Neural cell (in vitro differentiated cells): Measurements from ENCODE around the gene HELZ2. TPM values are rescaled to one million over a fixed set of nuclear protein-coding genes. Genes with fewer than 3 reads are reported as not detected.

ENCODE experiments used
- H2AFZ ChIP-seq: fragments of 200-600, 300-800 bp; sonication (generic), shearing (Covaris generic); 2 replicates; pipeline ENCODE4 v1.6.0; 2014; ENCODE audit warnings: low read depth, mild to moderate bottlenecking, antibody characterized with exemption, low read length, moderate library complexity
- H3F3A ChIP-seq: fragments of 200-600 bp; shearing (Covaris generic); 2 replicates; pipeline ENCODE4 v1.6.1; 2016; ENCODE audit warnings: mild to moderate bottlenecking, moderate library complexity, mixed read lengths, antibody characterized with exemption, low read length; ENCODE audit not compliant: insufficient read depth, poor library complexity, severe bottlenecking
- H3K27ac ChIP-seq: fragments of 200-600, 300-800 bp; sonication (generic), shearing (Covaris generic); 2 replicates; pipeline ENCODE4 v1.5.1; 2014; ENCODE audit warnings: mild to moderate bottlenecking, low read length, moderate library complexity
- H3K27me3 ChIP-seq: fragments of 300-800, 200-600 bp; sonication (generic), shearing (Covaris generic); 2 replicates; pipeline ENCODE4 v1.6.0; 2014; ENCODE audit warnings: mild to moderate bottlenecking, low read depth, low read length, moderate library complexity; ENCODE audit not compliant: insufficient read depth
- H3K36me3 ChIP-seq: fragments of 300-800, 200-600 bp; sonication (generic), shearing (Covaris generic); 2 replicates; pipeline ENCODE4 v1.5.1; 2014; ENCODE audit warnings: mild to moderate bottlenecking, antibody characterized with exemption, low read length, moderate library complexity; ENCODE audit not compliant: insufficient read depth
- H3K4me2 ChIP-seq: fragments of 300-800, 200-600 bp; sonication (generic), shearing (Covaris generic); 2 replicates; pipeline ENCODE4 v1.6.0; 2014; ENCODE audit warnings: mild to moderate bottlenecking, low read length
- H3K4me3 ChIP-seq: fragments of 300-800, 200-600 bp; sonication (generic), shearing (Covaris generic); 2 replicates; pipeline ENCODE4 v1.5.1; 2014; ENCODE audit warnings: mild to moderate bottlenecking, low read length, moderate library complexity
- H3K79me2 ChIP-seq: fragments of 200-600 bp; shearing (Covaris generic); replicated peaks from 2 replicates; pipeline ENCODE4 v1.6.0; 2014; ENCODE audit warnings: mild to moderate bottlenecking, low read length, moderate library complexity; ENCODE audit not compliant: insufficient read depth
- H3K9ac ChIP-seq: fragments of 300-800, 200-600 bp; sonication (generic), shearing (Covaris generic); 2 replicates; pipeline ENCODE4 v1.6.1; 2016; ENCODE audit warnings: mild to moderate bottlenecking, low read length, mixed read lengths
- H3K9me2 ChIP-seq: fragments of 200-600 bp; shearing (Covaris generic); 2 replicates; pipeline ENCODE4 v1.6.1; 2016; ENCODE audit warnings: mild to moderate bottlenecking, low read length, mixed read lengths; ENCODE audit not compliant: insufficient read depth
- H3K9me3 ChIP-seq: fragments of 200-600, 300-800 bp; sonication (generic), shearing (Covaris generic); 2 replicates; pipeline ENCODE4 v1.6.1; 2016; ENCODE audit warnings: mild to moderate bottlenecking, mixed run types, low read length, moderate library complexity, mixed read lengths
- H4K20me1 ChIP-seq: fragments of 200-600 bp; shearing (Covaris generic); 2 replicates; pipeline ENCODE4 v1.6.1; 2016; ENCODE audit warnings: mild to moderate bottlenecking, mixed run types; ENCODE audit not compliant: insufficient read depth
- EZH2 ChIP-seq: fragments of 200-600, 300-800 bp; shearing (Covaris generic), sonication (generic); IDR thresholded peaks from 2 replicates; pipeline ENCODE4 v1.6.1; 2014; ENCODE audit warnings: antibody characterized with exemption, low read length, borderline replicate concordance, mild to moderate bottlenecking; ENCODE audit not compliant: insufficient read depth, poor library complexity, severe bottlenecking
- MXI1 ChIP-seq: fragments of 450-650 bp; conservative IDR thresholded peaks from 2 replicates; pipeline ENCODE4 v1.6.1; 2014; ENCODE audit warnings: antibody characterized with exemption, mild to moderate bottlenecking; ENCODE audit not compliant: poor library complexity, severe bottlenecking
- POLR2AphosphoS5 ChIP-seq: IDR thresholded peaks from 2 replicates; pipeline ENCODE4 v1.6.1; 2012
- RAD21 ChIP-seq: fragments of 450-650 bp; conservative IDR thresholded peaks from 2 replicates; pipeline ENCODE4 v1.6.1; 2014; ENCODE audit warnings: antibody characterized with exemption, mild to moderate bottlenecking, moderate library complexity
- SMC3 ChIP-seq: fragments of 450-650 bp; conservative IDR thresholded peaks from 2 replicates; pipeline ENCODE4 v1.6.1; 2014; ENCODE audit warnings: antibody characterized with exemption, mild to moderate bottlenecking, moderate library complexity; ENCODE audit not compliant: poor library complexity
- TAF1 ChIP-seq: IDR thresholded peaks from 2 replicates; pipeline ENCODE4 v1.6.1; 2012; ENCODE audit warnings: low read depth
- polyA plus RNA-seq: library from polyadenylated mRNA; depleted of rRNA; stranded (reverse); fragments of >200 nt; gene quantifications from 2 replicates; pipeline ENCODE4 v1.2.3, GENCODE V29; 2014
- TF ChIP-seq, protein P1 (sequence below): IDR thresholded peaks from 2 replicates; pipeline ENCODE4 v1.6.1; 2012; ENCODE audit warnings: borderline replicate concordance
- TF ChIP-seq, protein P2 (sequence below): fragments of 450-650 bp; IDR thresholded peaks from 2 replicates; pipeline ENCODE4 v1.5.1; 2014; ENCODE audit warnings: antibody characterized with exemption, mild to moderate bottlenecking, moderate library complexity; ENCODE audit not compliant: poor library complexity, severe bottlenecking

HELZ2 gene
- polyA plus RNA-seq, 1 donor from 2014 or later: 1.3 TPM

DNA sequence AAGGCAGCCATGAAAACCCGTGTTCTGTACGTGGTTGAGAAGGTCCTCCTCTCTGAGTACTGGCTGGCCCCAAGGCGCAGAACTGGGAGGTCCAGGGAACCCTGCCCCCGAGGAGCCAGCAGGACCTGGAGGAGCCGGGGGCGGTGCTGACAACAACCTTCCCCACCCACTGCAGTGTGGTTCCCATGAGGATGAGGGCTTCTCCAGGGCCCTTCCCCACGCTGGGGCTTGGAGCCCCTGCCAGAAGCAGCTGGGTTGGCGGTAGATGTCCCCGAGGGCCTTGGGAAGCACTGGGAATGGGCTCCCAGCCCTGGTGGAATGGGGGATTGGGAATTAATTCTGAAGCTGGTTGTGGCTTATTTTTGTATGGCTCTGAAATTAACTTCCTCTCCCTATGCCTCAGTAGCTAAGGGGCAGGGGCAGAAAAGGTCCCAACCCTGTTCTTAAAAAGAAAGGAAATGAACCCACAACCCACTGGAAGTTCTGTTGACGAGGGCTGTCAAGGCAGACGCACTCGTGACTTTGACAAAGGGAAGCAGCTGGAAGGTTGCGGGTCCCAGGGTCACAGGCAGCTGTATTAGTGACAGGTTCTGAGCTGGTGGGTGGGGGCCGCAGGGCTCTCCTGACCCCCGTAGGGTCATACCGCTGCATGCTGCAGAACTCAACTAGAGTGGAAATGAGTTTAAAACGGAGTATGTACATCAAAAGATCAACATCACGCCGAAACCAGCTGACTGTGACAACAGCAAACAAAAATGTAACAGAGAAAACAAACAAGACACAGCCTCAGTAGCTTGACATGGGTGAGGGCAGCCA is 13.9 kb upstream of the HELZ2 start:
- Histone ChIP-seq H3K9ac (no peak overlapping the region), H3K9me2 (no peaks in the 10 kb centered on the region), H3K4me2 (no peak overlapping the region), H4K20me1 (no peaks in the 10 kb centered on the region), H2AFZ (no peak overlapping the region), H3K79me2 (no peaks in the 10 kb centered on the region), H3K9me3 (no peaks in the 10 kb centered on the region), H3F3A (no peaks in the 10 kb centered on the region), H3K27me3 (no peaks in the 10 kb centered on the region), H3K36me3 (no peaks in the 10 kb centered on the region), H3K4me3 (no peak overlapping the region), H3K27ac (no peak overlapping the region)
- TF ChIP-seq MXI1: no peak
- TF ChIP-seq, protein P1, sequence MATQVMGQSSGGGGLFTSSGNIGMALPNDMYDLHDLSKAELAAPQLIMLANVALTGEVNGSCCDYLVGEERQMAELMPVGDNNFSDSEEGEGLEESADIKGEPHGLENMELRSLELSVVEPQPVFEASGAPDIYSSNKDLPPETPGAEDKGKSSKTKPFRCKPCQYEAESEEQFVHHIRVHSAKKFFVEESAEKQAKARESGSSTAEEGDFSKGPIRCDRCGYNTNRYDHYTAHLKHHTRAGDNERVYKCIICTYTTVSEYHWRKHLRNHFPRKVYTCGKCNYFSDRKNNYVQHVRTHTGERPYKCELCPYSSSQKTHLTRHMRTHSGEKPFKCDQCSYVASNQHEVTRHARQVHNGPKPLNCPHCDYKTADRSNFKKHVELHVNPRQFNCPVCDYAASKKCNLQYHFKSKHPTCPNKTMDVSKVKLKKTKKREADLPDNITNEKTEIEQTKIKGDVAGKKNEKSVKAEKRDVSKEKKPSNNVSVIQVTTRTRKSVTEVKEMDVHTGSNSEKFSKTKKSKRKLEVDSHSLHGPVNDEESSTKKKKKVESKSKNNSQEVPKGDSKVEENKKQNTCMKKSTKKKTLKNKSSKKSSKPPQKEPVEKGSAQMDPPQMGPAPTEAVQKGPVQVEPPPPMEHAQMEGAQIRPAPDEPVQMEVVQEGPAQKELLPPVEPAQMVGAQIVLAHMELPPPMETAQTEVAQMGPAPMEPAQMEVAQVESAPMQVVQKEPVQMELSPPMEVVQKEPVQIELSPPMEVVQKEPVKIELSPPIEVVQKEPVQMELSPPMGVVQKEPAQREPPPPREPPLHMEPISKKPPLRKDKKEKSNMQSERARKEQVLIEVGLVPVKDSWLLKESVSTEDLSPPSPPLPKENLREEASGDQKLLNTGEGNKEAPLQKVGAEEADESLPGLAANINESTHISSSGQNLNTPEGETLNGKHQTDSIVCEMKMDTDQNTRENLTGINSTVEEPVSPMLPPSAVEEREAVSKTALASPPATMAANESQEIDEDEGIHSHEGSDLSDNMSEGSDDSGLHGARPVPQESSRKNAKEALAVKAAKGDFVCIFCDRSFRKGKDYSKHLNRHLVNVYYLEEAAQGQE: no peak
- TF ChIP-seq, protein P2, sequence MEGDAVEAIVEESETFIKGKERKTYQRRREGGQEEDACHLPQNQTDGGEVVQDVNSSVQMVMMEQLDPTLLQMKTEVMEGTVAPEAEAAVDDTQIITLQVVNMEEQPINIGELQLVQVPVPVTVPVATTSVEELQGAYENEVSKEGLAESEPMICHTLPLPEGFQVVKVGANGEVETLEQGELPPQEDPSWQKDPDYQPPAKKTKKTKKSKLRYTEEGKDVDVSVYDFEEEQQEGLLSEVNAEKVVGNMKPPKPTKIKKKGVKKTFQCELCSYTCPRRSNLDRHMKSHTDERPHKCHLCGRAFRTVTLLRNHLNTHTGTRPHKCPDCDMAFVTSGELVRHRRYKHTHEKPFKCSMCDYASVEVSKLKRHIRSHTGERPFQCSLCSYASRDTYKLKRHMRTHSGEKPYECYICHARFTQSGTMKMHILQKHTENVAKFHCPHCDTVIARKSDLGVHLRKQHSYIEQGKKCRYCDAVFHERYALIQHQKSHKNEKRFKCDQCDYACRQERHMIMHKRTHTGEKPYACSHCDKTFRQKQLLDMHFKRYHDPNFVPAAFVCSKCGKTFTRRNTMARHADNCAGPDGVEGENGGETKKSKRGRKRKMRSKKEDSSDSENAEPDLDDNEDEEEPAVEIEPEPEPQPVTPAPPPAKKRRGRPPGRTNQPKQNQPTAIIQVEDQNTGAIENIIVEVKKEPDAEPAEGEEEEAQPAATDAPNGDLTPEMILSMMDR: no peak
- TF ChIP-seq EZH2: no peak
- TF ChIP-seq POLR2AphosphoS5: no peak
- no peak for TF ChIP-seq SMC3
- TF ChIP-seq RAD21: no peak
- no peak for TF ChIP-seq TAF1

DNA sequence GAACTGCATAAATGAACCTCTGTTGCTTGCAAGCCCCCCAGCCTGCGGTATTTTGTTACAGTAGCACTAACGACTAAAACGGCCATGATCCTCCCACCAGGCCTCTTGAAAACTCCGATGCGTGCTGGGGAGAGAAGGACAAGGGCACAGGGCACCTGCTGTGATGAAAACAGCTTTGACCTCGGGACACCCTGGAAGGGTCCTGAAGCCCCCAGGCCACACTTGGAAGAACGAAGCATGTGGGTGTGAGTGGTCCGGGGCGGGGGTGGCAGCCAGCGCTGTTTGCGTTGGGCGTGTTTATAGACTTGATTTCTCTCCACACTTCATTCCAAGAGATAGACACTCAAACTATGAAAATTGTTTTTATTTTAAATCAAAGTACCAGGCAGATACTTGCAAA is 13.2 kb upstream of the HELZ2 start:
- Histone ChIP-seq H3K27me3 (no peaks in the 10 kb centered on the region), H3F3A (no peaks in the 10 kb centered on the region), H2AFZ (no peak overlapping the region), H3K9me2 (no peaks in the 10 kb centered on the region), H4K20me1 (no peaks in the 10 kb centered on the region), H3K36me3 (no peaks in the 10 kb centered on the region), H3K9me3 (no peaks in the 10 kb centered on the region), H3K4me2 (no peak overlapping the region), H3K9ac (no peak overlapping the region), H3K4me3 (no peak overlapping the region), H3K79me2 (no peaks in the 10 kb centered on the region), H3K27ac (no peak overlapping the region)
- TF ChIP-seq SMC3 (no peak), TAF1 (no peak)
